NB4 (cell line): ENCODE data around the gene HCRTR2.

Experiments
- DNase-seq: peaks from one replicate; pipeline ENCODE4 v3.0.0; 2010; ENCODE audit warnings: low read depth
- H3K4me3 ChIP-seq: one replicate; pipeline ENCODE4 v1.5.1; 2011; ENCODE audit warnings: mild to moderate bottlenecking, low read depth, low read length, moderate library complexity
- CTCF ChIP-seq: IDR thresholded peaks from one replicate; pipeline ENCODE4 v1.5.1; 2012; ENCODE audit warnings: low read depth, low read length
- MAX ChIP-seq: IDR thresholded peaks from 2 replicates; pipeline ENCODE4 v1.6.1; 2011; ENCODE audit warnings: low read depth, low read length
- MYC ChIP-seq: IDR thresholded peaks from 2 replicates; pipeline ENCODE4 v1.6.1; 2011; ENCODE audit warnings: low read depth, low read length
- POLR2A ChIP-seq: IDR thresholded peaks from 2 replicates; pipeline ENCODE4 v1.6.1; 2011; ENCODE audit warnings: mild to moderate bottlenecking; ENCODE audit not compliant: insufficient read length; ENCODE audit errors: extremely low read depth

The HCRTR2 gene

GRCh38 chr6:55265409-55266114, 91.2 kb downstream of the HCRTR2 start:
- TF ChIP-seq MYC (no peak), CTCF (no peak), POLR2A (no peak), MAX (no peak)
- no peak overlapping the region for H3K4me3 ChIP-seq
- DNase-seq = no peak

GRCh38 chr6:55266896-55267295, 92.6 kb downstream of the HCRTR2 start:
- TF ChIP-seq CTCF (no peak), MAX (no peak), MYC (no peak), POLR2A (no peak)
- DNase-seq = no peak
- H3K4me3 ChIP-seq = no peak overlapping the region

- TF ChIP-seq CTCF = peak; percentile 59
- no peak for TF ChIP-seq MYC
- peak; percentile 70 for DNase-seq
- no peak overlapping the region for H3K4me3 ChIP-seq
These were observed 102.6 kb downstream of the HCRTR2 start for GRCh38 chr6:55276745-55277530.

DNA sequence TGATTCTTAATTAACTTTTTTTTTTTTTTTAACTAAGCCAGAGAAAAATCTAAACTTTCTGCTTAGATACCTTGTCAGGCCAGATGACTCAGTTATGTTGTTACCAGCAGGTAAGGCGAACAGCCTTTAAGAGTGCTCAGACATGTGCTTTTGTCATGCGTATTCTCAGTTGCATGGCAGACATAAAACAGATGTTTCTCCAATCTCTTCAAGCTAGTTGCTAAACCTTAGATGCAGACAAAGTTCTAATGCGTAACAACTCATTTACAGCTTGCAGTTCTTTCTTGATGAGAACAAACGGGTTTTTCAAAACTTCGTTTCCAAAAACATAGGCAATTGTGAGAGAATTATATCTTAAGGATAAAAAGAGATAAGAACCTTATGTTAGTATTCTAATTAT, 103.3 kb downstream of the HCRTR2 start:
- no peak for DNase-seq
- no peak overlapping the region for H3K4me3 ChIP-seq
- no peak for TF ChIP-seq POLR2A
- TF ChIP-seq CTCF = no peak
- TF ChIP-seq MYC = no peak
- TF ChIP-seq MAX = no peak

DNA sequence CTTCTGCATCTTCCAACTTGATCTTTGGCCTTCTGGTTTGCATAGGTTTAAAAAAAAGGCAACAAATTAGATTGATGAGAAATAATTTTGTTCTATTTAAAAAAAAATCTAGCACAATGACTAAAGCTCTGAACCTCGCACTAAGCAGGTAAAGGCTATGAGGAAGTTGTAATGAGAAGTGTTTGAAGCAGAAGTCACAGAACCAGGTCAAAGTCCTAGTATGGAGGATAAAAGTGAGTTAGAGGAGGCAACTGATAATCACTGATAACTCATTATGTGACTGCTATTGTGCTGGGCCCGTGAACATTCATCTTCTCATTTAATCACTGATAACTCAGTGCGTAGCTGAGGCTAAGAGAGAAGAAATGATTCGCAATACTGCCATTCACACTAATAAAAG, 106.9 kb downstream of the HCRTR2 start:
- TF ChIP-seq POLR2A (no peak), CTCF (no peak), MYC (no peak), MAX (no peak)
- H3K4me3 ChIP-seq = no peak overlapping the region
- no peak for DNase-seq

DNA sequence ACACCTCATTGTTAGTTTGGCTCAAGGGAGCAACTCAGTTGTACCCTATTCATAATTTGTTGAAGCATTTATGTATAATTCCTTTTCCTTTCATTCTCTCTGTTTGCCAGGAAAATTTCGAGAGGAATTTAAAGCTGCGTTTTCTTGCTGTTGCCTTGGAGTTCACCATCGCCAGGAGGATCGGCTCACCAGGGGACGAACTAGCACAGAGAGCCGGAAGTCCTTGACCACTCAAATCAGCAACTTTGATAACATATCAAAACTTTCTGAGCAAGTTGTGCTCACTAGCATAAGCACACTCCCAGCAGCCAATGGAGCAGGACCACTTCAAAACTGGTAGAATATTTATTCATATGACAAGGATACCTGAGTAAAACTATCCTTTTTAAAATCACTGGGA, 107.8 kb downstream of the HCRTR2 start:
- no peak for TF ChIP-seq POLR2A
- no peak for TF ChIP-seq MAX
- TF ChIP-seq MYC = no peak
- TF ChIP-seq CTCF = no peak
- H3K4me3 ChIP-seq = no peak overlapping the region
- no peak for DNase-seq
